NCI-H2227 (cell line): ENCODE results near the gene PRKCE.

ENCODE experiments used
- DNase-seq: peaks from one replicate; lab custom pipeline; 2025; ENCODE audit not compliant: unreplicated experiment; lab: John Stamatoyannopoulos, UW

PRKCE gene

GRCh38 chr2:45723857-45724256 is 72.4 kb downstream of the PRKCE start:
- no peak for DNase-seq

DNA sequence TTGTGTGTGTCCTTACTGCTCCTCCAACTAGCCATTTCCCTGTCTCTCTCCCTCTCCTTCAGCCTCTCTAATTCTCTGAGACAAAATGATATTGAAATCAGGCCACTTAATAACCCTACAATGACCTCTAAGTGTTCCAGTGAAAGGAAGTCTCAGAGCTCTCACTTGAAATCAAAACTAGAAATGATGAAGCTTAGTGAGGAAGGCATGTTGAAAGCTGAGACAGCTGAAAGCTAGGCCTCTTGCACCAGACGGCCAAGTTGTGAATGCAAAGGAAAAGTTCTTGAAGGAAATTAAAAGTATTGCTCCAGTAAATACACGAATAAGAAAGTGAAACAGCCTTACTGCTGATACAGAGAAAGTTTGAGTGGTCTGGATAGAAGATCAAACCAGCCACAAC is 72.9 kb downstream of the PRKCE start:
- DNase-seq, result no peak

DNA sequence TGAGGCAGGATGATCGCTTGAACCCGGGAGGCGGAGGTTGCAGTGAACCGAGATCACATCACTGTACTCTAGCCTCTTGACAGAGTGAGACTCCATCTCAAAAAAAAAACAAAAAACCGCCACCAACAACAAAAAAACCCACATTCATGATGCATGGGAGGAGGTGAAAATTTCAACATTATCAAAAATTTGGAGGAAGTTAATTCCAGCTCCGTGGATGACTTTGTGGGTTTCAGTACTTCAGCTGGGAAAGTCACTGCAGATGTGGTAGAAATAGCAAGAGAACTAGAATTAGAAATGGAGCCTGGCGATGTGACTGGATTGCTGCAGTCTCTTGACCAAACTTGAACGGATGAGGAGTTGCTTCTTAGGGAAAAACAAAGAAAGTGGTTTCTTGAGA is 74.3 kb downstream of the PRKCE start:
- no peak for DNase-seq

DNA sequence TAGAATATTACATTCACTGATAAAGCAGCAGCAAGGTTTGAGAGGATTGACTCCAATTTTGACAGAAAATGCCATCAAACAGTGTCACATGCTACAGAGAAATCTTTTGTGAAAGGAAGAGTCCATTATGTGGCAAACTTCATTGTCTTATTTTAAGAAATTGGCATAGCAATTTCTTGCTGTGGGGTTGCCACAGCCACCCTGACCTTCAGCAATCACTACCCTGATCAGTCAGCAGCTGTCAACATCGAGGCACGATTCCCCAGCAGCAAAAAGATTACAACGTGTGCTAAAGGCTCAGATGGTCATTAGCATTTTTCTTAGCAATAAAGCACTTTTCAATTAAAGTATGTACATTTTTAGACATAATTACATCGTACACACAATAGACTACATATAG is 74.7 kb downstream of the PRKCE start:
- DNase-seq, result no peak

GRCh38 chr2:45728458-45728942 is 77.0 kb downstream of the PRKCE start:
- DNase-seq, result no peak

DNA sequence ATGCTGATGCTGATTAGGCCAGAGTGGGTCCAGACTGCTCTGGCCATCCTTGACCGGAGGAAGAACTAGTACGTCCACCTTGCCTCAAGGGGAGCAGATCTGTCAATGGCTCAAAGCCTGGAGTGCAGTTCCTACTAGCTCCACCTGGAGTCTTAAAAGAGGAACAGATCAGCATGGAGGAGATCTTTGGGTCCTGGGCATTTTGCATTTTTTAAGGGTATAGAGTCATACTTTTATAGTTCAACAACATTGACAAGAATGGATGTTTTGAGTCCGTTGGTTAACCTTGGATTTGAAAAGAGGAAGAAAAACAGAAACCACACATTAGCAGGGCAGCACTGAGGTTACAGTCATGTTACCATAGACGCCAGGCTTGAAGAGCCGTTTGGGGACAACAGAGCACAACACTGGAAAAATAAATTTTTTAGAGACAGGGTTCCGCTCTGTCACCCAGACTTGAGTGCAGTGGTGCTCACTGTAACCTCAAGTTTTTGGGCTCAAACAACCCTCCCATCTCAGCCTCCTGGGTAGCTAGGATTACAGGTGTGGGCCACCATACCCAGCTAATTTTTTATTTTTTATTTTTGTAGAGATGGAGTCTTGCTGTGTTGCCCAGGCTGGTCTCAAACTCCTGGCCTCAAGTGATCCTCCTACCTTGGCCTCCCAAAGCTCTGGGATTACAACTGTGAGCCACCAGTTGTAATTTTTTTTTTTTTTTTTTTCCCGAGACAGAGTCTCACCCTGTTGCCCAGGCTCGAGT is 78.5 kb downstream of the PRKCE start:
- DNase-seq, result no peak

DNA sequence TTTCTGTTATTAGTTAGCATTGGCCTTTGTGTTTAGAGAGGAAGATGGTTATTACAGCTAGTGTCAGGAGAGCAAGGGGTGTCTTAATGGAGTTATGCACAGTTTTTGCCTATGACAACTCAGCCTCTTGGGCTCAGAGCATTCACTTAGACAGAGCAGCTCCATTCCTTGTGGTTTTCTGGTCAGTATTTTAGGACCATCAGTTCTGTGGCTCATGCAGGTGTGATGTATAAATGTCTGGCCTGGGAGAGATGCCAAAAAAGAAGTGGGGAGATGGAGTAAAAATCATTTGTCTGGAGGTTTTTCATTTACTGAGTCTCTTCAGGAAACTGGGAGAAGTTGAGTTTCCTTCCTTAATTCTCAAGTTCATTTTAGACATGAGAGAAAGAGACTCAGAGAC is 79.7 kb downstream of the PRKCE start:
- no peak for DNase-seq

DNA sequence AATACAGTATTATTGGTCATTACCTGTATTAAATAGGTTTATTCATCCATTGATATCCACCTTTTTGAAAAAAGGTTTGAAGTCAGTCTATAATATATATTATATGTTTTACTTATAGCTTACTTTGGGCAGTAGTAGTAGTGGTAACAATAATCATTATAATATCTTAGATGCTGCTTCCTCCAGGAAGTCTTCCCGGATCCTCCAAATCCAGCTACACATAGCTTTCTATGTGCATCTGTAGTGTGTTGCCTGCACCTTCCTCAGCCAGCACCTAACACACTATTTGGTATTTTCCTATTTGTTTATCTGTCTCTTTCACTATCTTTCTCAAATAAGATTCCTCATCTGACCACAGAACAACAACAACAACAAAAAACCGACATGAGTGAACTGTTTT is 81.0 kb downstream of the PRKCE start:
- no peak for DNase-seq

GRCh38 chr2:45732946-45733345 is 81.5 kb downstream of the PRKCE start:
- DNase-seq, result no peak

DNA sequence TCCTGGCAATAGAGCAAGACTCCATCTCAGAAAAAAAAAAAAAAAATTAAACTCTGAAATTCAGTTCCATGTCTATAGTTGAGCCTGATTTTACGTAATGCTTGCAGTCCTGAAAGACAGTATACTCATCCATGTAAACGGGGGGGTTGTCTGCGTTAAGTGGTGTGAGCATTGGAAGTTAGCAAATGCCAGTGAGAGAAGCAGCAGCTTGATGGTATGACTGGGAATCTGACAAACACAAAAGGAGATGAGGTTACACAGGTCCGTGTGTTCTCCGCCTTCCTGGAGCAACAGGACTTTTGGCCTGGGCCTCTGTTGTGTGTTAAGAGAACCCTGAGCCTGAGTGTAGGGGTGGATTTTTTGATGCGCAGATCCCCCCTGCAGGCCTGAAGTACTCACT is 82.9 kb downstream of the PRKCE start:
- DNase-seq, result no peak

GRCh38 chr2:45734952-45735351 is 83.5 kb downstream of the PRKCE start:
- DNase-seq, result no peak

DNA sequence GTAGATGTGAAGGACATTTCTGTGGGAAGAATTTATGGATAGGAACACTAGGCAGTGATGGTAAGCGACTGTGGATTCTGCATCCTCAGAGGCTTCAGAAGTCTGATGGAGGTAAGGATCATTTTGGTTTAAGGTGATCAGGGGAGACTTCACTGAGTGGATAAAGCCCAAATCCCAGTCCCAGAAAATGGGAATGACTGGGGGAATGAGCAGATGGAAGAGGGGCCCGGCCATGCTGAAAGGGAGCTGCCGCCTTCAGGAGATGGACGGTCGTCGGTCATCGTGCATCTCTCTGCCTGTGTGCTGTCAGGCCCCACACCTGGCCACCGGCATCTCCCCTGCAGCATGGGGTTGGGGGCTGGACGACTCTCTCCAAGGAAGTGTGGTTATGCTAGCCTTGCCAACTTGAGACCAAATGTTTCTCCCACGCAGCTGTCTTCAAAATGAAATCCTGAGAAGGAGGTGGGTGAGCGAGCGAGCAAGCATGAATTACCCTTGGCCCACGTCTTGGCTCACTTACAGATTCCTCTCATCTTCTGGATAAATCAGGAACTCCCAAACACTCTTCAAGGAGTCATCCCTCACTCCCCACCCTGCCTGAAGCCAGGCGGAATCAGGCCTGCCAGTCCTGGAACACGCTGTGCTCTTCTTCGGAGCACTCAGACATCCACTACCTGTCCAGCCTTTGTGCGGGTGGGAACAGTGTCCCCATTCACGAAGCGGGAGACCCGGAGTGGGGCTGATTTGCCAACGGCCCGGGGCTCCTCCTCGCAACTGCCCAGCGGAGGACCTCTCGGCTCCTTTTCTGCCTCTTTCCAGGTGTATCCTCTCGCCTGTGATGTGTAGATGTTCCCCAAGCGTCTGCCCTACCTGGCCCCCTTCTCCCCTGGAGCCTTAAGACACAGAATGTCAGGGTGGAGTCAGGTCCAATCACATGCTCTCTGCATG is 85.6 kb downstream of the PRKCE start:
- DNase-seq, result no peak

DNA sequence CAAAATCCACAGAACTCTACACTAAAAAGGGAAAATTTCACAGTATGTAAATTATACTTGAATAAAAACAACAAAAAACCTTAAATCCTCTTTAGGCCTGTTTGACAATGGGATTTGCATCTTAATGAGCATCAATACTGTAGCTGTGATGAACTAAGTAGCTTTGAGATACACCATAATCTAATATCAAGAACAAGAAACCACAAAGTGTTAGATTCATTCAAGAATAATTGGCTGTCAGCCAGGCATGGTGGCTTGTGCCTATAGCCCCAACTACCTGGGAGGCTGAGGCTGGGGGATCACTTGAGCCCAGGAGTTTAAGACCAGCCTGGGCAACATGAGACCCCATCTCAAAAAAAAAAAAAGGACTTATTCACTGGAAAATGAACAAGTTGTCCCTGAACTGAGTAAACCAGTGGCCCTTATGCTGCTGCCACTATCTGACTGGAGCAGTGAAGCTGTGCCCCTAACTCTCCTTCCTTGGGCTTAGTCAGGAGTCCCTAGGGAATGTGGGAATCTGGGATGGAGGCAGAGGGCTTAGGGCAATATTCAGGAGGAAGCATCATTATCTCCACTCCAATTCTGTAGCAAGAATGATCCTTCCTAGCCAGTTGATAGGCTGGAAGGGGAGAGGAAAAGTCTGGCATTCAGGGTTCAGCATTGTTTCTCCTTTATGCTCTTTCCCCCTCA is 88.5 kb downstream of the PRKCE start:
- DNase-seq, result no peak

DNA sequence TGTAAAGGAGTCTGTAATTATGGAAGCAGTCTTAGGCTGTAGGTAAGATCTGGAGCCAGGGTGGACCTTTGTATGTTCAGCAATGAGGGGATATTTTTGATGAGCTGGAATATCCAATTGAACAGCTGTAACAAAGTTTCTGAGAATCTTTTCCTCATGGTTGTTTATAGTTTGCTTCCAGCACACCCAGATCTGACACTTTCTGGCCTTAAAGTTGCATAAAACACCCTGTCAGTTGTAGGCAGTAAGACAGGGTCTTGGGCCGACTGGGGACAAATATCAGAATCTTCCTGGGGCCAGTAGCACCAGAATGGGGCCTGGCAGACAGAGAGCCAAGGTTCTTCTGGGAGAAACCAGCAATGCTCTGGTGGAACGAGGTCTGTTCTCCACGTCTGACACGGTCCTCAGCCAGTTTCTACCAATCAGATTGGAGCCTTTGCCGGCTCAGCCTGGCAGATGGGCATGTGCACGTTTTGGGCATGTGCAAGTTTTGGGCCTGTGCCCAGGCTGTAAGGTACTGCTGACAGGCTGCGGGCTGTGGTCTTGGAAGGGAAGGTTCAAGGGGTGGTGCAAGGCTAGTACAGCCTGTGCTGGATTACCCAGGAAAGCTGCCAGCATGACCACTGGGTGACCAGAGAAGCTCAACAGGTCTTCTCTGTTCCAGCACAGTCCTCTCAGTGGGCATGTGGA is 89.8 kb downstream of the PRKCE start:
- no peak for DNase-seq

DNA sequence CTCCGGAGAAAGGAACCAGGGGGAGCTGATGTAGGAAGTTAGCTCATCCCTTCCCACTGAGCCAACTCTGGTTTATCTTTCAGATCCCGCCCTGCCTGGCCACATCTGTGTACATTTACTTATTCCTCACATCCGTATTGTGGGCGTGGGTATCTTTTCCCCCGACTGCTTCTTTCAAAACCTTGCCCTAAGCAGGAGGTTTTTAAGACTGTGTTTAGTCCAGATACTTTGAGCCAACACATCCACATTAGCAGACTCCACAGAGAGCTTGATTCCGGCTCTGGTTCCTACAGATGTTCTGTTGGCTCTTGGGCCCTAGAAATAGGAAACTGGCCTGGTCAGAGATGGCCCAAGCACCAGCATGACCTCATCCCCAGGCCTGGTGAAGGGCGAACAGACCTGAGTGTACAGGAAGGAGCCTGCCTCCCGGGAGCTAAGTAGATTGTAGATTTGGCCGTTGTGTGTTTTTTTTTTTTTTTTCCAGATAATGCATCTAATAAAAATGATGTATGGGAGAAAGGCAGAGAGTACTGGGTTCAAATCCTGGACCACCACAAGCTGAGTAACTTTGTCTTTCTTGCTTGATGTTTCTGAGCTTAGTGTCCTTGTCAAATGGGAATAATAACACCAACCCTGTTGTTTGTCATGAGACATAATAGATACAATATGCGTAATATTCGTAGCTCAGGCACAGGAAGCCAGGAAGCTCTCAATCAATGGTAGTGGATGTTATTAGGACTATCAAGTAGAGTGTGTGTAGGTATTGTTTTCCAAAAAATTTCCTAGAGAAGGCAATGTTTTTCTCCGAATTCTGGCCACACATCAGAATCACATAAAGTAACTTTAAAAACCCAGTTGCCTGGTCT is 92.3 kb downstream of the PRKCE start:
- DNase-seq, result no peak

DNA sequence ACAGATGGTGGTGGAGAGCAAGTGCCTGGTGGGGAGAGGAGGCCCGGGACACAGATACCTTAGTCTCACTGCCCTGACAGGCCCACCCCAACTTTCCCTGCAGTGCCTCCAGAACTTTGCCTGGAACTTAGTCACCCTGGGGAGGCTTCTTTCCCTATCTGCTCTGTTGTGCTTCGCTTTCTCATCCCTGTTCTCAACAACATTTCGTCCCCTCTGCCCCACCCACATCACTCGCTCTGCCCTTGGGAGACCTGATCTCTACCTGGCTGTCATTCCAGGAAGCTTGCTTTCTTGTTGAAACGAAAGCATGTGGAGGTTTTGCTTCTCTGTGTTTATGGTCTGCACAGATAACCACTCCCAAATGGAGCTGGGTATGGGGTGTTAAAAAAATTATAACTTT is 93.8 kb downstream of the PRKCE start:
- DNase-seq, result no peak

GRCh38 chr2:45746888-45747287 is 95.4 kb downstream of the PRKCE start:
- no peak for DNase-seq

GRCh38 chr2:45747363-45747762 is 95.9 kb downstream of the PRKCE start:
- no peak for DNase-seq

DNA sequence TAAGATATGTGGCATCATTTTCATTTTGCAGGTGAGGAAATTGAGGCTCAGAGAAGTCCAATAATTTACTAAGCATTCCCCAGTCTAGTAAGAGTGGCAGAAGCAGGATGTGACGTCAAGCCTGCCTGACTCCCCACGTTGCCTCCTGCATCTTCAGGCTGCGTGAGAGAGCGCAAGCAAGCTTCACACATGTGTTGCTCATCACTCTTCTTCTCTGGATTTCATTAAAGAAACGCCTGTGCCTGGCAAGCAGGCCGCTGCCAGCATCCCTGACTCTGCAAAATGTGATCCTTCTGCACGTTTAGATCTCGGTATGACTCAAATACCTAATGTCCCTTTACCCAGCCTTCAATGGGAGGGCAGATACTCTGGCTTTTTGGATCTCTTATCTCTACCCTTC is 96.8 kb downstream of the PRKCE start:
- DNase-seq, result no peak

DNA sequence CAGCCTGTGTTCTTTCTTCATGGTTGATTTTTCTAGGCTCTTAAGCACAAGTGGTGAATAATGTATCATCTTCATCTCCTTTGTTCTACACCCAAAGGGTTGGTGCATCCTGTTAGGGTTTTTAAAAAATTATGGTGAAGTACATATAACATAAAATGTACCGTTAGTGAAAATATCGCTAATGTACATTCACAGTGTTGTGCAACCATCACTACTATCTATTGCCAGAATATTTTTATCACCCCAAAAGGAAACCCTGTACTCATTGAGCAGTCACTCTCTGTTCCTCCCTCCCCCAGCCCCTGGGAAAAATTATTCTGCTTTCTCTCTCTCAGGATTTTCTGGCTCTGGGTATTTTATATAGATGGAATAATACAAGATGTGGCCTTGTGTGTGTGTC is 98.5 kb downstream of the PRKCE start:
- DNase-seq, result no peak
